ENCODE results near the gene UCN.

The UCN gene

DNA sequence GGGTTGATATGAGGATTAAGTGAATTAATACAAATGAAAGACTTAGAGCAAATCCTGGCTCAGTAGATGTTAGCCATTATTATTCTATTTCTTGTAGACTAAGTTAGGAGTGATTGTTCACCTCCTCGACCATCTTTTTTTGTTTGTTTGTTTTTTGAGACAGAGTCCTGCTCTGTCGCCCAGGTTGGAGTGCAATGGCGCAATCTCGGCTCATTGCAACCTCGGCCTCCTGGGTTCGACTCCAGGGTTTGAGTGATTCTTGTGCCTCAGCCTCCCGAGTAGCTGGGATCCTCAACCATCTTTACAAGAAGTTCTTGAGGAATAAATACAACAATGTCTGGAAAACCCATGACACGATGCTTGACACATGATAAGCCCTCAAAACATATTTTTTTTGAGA, 13.3 kb downstream of the UCN start:
- Histone ChIP-seq H3K4me1 (ENCODE audit: insufficient read depth, low read length) (no peaks in the 10 kb centered on the region), H3K27ac (ENCODE audit: low read length) (no peak overlapping the region), H3K4me3 (ENCODE audit: low read depth in 1 of 2, low read length in 2 of 2) (no peak overlapping the region), H4K20me1 (ENCODE audit: insufficient read depth, low read length) (no peaks in the 10 kb centered on the region), H3K79me2 (ENCODE audit: insufficient read depth, low read length) (no peaks in the 10 kb centered on the region), H3K9ac (ENCODE audit: low read depth, low read length) (no peak overlapping the region), H3K4me2 (ENCODE audit: insufficient read depth, low read length) (no peak overlapping the region), H3K36me3 (ENCODE audit: insufficient read depth, low read length) (no peaks in the 10 kb centered on the region), H2AFZ (ENCODE audit: low read depth, low read length) (no peak overlapping the region), H3K9me3 (ENCODE audit: insufficient read depth, low read length, severe bottlenecking) (no peaks in the 10 kb centered on the region), H3K27me3 (ENCODE audit: insufficient read depth, low read length, poor library complexity) (peaks cover 15% of the 10 kb centered on the region)
- TF ChIP-seq EZH2 (IDR thresholded peaks at IDR 0.05; ENCODE audit: borderline replicate concordance, low read depth, low read length, severe bottlenecking) (no peak), CTCF (IDR thresholded peaks at IDR 0.05; ENCODE audit: borderline replicate concordance, extremely low read depth, low read length, poor library complexity, severe bottlenecking) (no peak)
- no peak for ATAC-seq (ENCODE audit: insufficient read depth, low read depth)
- no peak for DNase-seq

- no peak overlapping the region for H3K4me3 ChIP-seq (ENCODE audit: low read depth in 1 of 2, low read length in 2 of 2)
- H3K4me2 ChIP-seq (ENCODE audit: insufficient read depth, low read length) = no peak overlapping the region
- H3K79me2 ChIP-seq (ENCODE audit: insufficient read depth, low read length) = no peaks in the 10 kb centered on the region
- H3K9me3 ChIP-seq (ENCODE audit: insufficient read depth, low read length, severe bottlenecking) = no peaks in the 10 kb centered on the region
- H3K27me3 ChIP-seq (ENCODE audit: insufficient read depth, low read length, poor library complexity) = peaks cover 27% of the 10 kb centered on the region
- no peak overlapping the region for H3K27ac ChIP-seq (ENCODE audit: low read length)
- no peak for TF ChIP-seq CTCF (IDR thresholded peaks at IDR 0.05; ENCODE audit: borderline replicate concordance, extremely low read depth, low read length, poor library complexity, severe bottlenecking)
- TF ChIP-seq EZH2 (IDR thresholded peaks at IDR 0.05; ENCODE audit: borderline replicate concordance, low read depth, low read length, severe bottlenecking) = no peak
- no peaks in the 10 kb centered on the region for H3K36me3 ChIP-seq (ENCODE audit: insufficient read depth, low read length)
- H3K4me1 ChIP-seq (ENCODE audit: insufficient read depth, low read length) = no peaks in the 10 kb centered on the region
- H2AFZ ChIP-seq (ENCODE audit: low read depth, low read length) = no peak overlapping the region
- ATAC-seq (ENCODE audit: insufficient read depth, low read depth) = no peak
- DNase-seq = no peak
- H4K20me1 ChIP-seq (ENCODE audit: insufficient read depth, low read length) = no peaks in the 10 kb centered on the region
- H3K9ac ChIP-seq (ENCODE audit: low read depth, low read length) = no peak overlapping the region
Observed at GRCh38 chr2:27291865-27292264, 16.4 kb downstream of the UCN start.

GRCh38 chr2:27290549-27290948, 17.7 kb downstream of the UCN start:
- ATAC-seq (ENCODE audit: insufficient read depth, low read depth) (no peak), DNase-seq (no peak)
- no peaks in the 10 kb centered on the region for H3K36me3 ChIP-seq (ENCODE audit: insufficient read depth, low read length)
- H3K4me1 ChIP-seq (ENCODE audit: insufficient read depth, low read length) = no peaks in the 10 kb centered on the region
- H3K27ac ChIP-seq (ENCODE audit: low read length) = no peak overlapping the region
- H3K79me2 ChIP-seq (ENCODE audit: insufficient read depth, low read length) = no peaks in the 10 kb centered on the region
- H4K20me1 ChIP-seq (ENCODE audit: insufficient read depth, low read length) = no peaks in the 10 kb centered on the region
- no peaks in the 10 kb centered on the region for H3K9me3 ChIP-seq (ENCODE audit: insufficient read depth, low read length, severe bottlenecking)
- H3K9ac ChIP-seq (ENCODE audit: low read depth, low read length) = no peak overlapping the region
- H2AFZ ChIP-seq (ENCODE audit: low read depth, low read length) = no peak overlapping the region
- no peak overlapping the region for H3K4me3 ChIP-seq (ENCODE audit: low read depth in 1 of 2, low read length in 2 of 2)
- TF ChIP-seq EZH2 (IDR thresholded peaks at IDR 0.05; ENCODE audit: borderline replicate concordance, low read depth, low read length, severe bottlenecking) = no peak
- TF ChIP-seq CTCF (IDR thresholded peaks at IDR 0.05; ENCODE audit: borderline replicate concordance, extremely low read depth, low read length, poor library complexity, severe bottlenecking) = no peak
- peaks cover 38% of the 10 kb centered on the region for H3K27me3 ChIP-seq (ENCODE audit: insufficient read depth, low read length, poor library complexity)
- no peak overlapping the region for H3K4me2 ChIP-seq (ENCODE audit: insufficient read depth, low read length)

DNA sequence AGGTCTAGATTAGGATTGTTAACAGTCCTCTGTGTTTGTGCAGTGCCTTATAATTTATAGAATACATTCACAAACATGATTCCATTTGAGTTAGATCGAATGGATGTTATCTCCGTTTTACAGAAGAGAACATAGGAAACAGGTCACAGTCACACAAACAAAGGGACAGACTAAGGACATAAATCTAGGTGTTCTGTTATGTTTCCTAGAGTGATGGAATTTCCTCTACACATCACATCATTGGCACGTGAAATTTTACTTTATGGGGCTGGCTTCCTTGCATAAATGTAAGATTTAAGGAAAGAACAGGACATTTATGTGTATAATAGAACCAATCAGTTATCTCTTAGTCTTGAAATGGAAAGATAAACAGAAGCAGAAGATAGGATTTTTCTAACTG, 19.6 kb downstream of the UCN start:
- TF ChIP-seq CTCF (IDR thresholded peaks at IDR 0.05; ENCODE audit: borderline replicate concordance, extremely low read depth, low read length, poor library complexity, severe bottlenecking) (no peak), EZH2 (IDR thresholded peaks at IDR 0.05; ENCODE audit: borderline replicate concordance, low read depth, low read length, severe bottlenecking) (no peak)
- DNase-seq (no peak), ATAC-seq (ENCODE audit: insufficient read depth, low read depth) (no peak)
- Histone ChIP-seq H3K4me2 (ENCODE audit: insufficient read depth, low read length) (no peak overlapping the region), H3K4me1 (ENCODE audit: insufficient read depth, low read length) (no peaks in the 10 kb centered on the region), H3K9ac (ENCODE audit: low read depth, low read length) (no peak overlapping the region), H3K9me3 (ENCODE audit: insufficient read depth, low read length, severe bottlenecking) (no peaks in the 10 kb centered on the region), H3K27ac (ENCODE audit: low read length) (no peak overlapping the region), H3K27me3 (ENCODE audit: insufficient read depth, low read length, poor library complexity) (peaks cover 52% of the 10 kb centered on the region), H3K4me3 (ENCODE audit: low read depth in 1 of 2, low read length in 2 of 2) (no peak overlapping the region), H3K79me2 (ENCODE audit: insufficient read depth, low read length) (no peaks in the 10 kb centered on the region), H4K20me1 (ENCODE audit: insufficient read depth, low read length) (no peaks in the 10 kb centered on the region), H2AFZ (ENCODE audit: low read depth, low read length) (no peak overlapping the region), H3K36me3 (ENCODE audit: insufficient read depth, low read length) (no peaks in the 10 kb centered on the region)
